K562 (cell line): ENCODE results near the gene GDF15. TPM values are rescaled to one million over a fixed set of nuclear protein-coding genes. Genes with fewer than 3 reads are reported as not detected.

Experiments
- ATF1 ChIP-seq, 2 experiments: fragments of 450-650 bp in 1 of 2; IDR thresholded peaks; 2 replicates each; pipeline ENCODE4 v1.6.1; 2016; ENCODE audit warnings: missing compliant biosample characterization in 1 of 2, missing genetic modification characterization in 1 of 2
- CXXC5 ChIP-seq: fragments of 250-450 bp; sonication (Bioruptor Pico); IDR thresholded peaks from 2 replicates; pipeline ENCODE4 v1.8.0; 2022; ENCODE audit warnings: inconsistent platforms, mild to moderate bottlenecking, moderate library complexity
- E2F3 ChIP-seq: fragments of 250-450 bp; sonication (Bioruptor Pico); IDR thresholded peaks from 2 replicates; pipeline ENCODE4 v1.4.0; 2020; ENCODE audit warnings: mild to moderate bottlenecking
- ELF1 ChIP-seq: fragments of 200-800 bp; sonication (Bioruptor generic); IDR thresholded peaks from 2 replicates; pipeline ENCODE4 v1.6.1; 2016; ENCODE audit warnings: missing genetic modification characterization, missing compliant biosample characterization
- ERF ChIP-seq: fragments of 450-650 bp; formaldehyde crosslinking; IDR thresholded peaks from 2 replicates; pipeline ENCODE4 v1.4.0; 2020; ENCODE audit warnings: mild to moderate bottlenecking, mixed read lengths
- ETV1 ChIP-seq: fragments of 450-650 bp; conservative IDR thresholded peaks from 2 replicates; pipeline ENCODE4 v1.6.1; 2016; ENCODE audit warnings: missing genetic modification characterization, control low read depth, low read depth, missing compliant biosample characterization
- FOXK2 ChIP-seq, 2 experiments: fragments of 450-650 bp; IDR thresholded peaks in 1 of 2; conservative IDR thresholded peaks in 1 of 2; 2 replicates each; pipeline ENCODE4 v1.6.1; 2016; ENCODE audit warnings: low read depth in 2 of 2, mild to moderate bottlenecking in 1 of 2
- GATAD2B ChIP-seq: fragments of 450-650 bp; IDR thresholded peaks from 2 replicates; pipeline ENCODE4 v1.6.1; 2017; ENCODE audit warnings: mild to moderate bottlenecking, borderline replicate concordance
- GMEB1 ChIP-seq: fragments of 250-450 bp; sonication (Bioruptor Pico); IDR thresholded peaks from 2 replicates; pipeline ENCODE4 v1.4.0; 2020; ENCODE audit warnings: mild to moderate bottlenecking
- GTF2E2 ChIP-seq: fragments of 200-800 bp; sonication (Bioruptor generic); IDR thresholded peaks from 2 replicates; pipeline ENCODE4 v1.6.1; 2016; ENCODE audit warnings: missing genetic modification characterization, missing compliant biosample characterization
- GTF2F1 ChIP-seq: IDR thresholded peaks from 2 replicates; pipeline ENCODE4 v1.6.1; 2011; ENCODE audit warnings: low read depth, low read length, improper control_type of control experiment
- HCFC1 ChIP-seq: IDR thresholded peaks from 2 replicates; pipeline ENCODE4 v1.6.1; 2012; ENCODE audit warnings: low read depth, low read length, improper control_type of control experiment
- HNRNPL ChIP-seq: fragments of 200-400 bp; formaldehyde crosslinking; IDR thresholded peaks from 2 replicates; pipeline ENCODE4 v1.6.1; 2017; ENCODE audit warnings: low read depth, mild to moderate bottlenecking, low read length
- KLF1 ChIP-seq: fragments of 450-650 bp; IDR thresholded peaks from 2 replicates; pipeline ENCODE4 v1.6.1; 2016; ENCODE audit warnings: missing genetic modification characterization, missing compliant biosample characterization
- NRF1 ChIP-seq, 2 experiments: fragments of 450-650 bp; IDR thresholded peaks in 1 of 2; conservative IDR thresholded peaks in 1 of 2; 2 replicates each; pipeline ENCODE4 v1.6.1; 2014; ENCODE audit warnings: mild to moderate bottlenecking in 2 of 2
- RCOR1 ChIP-seq, 2 experiments: IDR thresholded peaks; 2 replicates each; pipeline ENCODE4 v1.6.1; 2012; ENCODE audit warnings: low read depth in 2 of 2, low read length in 2 of 2, borderline replicate concordance in 1 of 2, improper control_type of control experiment in 1 of 2
- RFX1 ChIP-seq: fragments of 450-650 bp; IDR thresholded peaks from 2 replicates; pipeline ENCODE4 v1.6.1; 2016; ENCODE audit warnings: mild to moderate bottlenecking, moderate library complexity
- RFX5 ChIP-seq: IDR thresholded peaks from 2 replicates; pipeline ENCODE4 v1.6.1; 2011; ENCODE audit warnings: low read depth, mild to moderate bottlenecking, improper control_type of control experiment, low read length
- TAF1 ChIP-seq: IDR thresholded peaks from 2 replicates; pipeline ENCODE4 v1.6.1; 2011; ENCODE audit warnings: mild to moderate bottlenecking, low read length, moderate library complexity; ENCODE audit not compliant: insufficient read depth, control insufficient read depth, severe bottlenecking; ENCODE audit errors: extremely low read depth
- TBL1XR1 ChIP-seq, 2 experiments: IDR thresholded peaks; 2 replicates each; pipeline ENCODE4 v1.6.1; 2012; ENCODE audit warnings: improper control_type of control experiment in 2 of 2, low read length in 2 of 2, mild to moderate bottlenecking in 1 of 2
- TEAD1 ChIP-seq, 2 experiments: fragments of 450-650 bp in 1 of 2; sonication (generic) in 1 of 2; formaldehyde crosslinking; IDR thresholded peaks; 2 replicates each; pipeline versions ENCODE4 v1.4.0 to v1.8.0; 2020 to 2022; ENCODE audit warnings: mild to moderate bottlenecking in 2 of 2, missing genetic modification reagents in 1 of 2
- ZNF134 ChIP-seq: fragments of 250-450 bp; sonication (Bioruptor Pico); conservative IDR thresholded peaks from 2 replicates; pipeline ENCODE4 v1.4.0; 2020
- ZNF24 ChIP-seq: fragments of 450-650 bp; IDR thresholded peaks from 2 replicates; pipeline ENCODE4 v1.6.1; 2016
- ZNF384 ChIP-seq: IDR thresholded peaks from 2 replicates; pipeline ENCODE4 v1.6.1; 2012; ENCODE audit warnings: low read depth, low read length, improper control_type of control experiment
- polyA plus RNA-seq, 8 experiments: library from polyadenylated mRNA; depleted of rRNA in 4 of 8; stranded (reverse) in 5 of 8; unstranded in 3 of 8; fragments of >200 nt; fragmentation: Nextera tagmentation in 2 of 8; fragmentation: Illumina TruSeq in 1 of 8; extraction: Ambion mirVana in 2 of 8; extraction: Trizol in 1 of 8; gene quantifications; 2 replicates each; pipeline versions ENCODE4 v1.2.1 to v1.2.3, GENCODE V29; 2011 to 2014; ENCODE audit warnings: inconsistent platforms in 1 of 8, missing spikeins in 1 of 8
- total RNA-seq, 7 experiments: library from RNA; depleted of rRNA in 6 of 7; stranded (reverse); fragments of >200 nt in 6 of 7; fragmentation: Illumina TruSeq in 2 of 7; extraction: Trizol in 2 of 7; gene quantifications; 2 replicates each; pipeline versions ENCODE4 v1.2.1 to v1.2.3, GENCODE V29; 2011 to 2021; ENCODE audit warnings: low replicate concordance in 1 of 7
- TF ChIP-seq, protein P1 (sequence below): fragments of 250-450 bp; sonication (Bioruptor Pico); IDR thresholded peaks from 2 replicates; pipeline ENCODE4 v1.5.0; 2021
- TF ChIP-seq, protein P2 (sequence below), 2 experiments: fragments of 200-800 bp in 1 of 2; sonication (Bioruptor generic) in 1 of 2; sonication (generic) in 1 of 2; formaldehyde crosslinking in 1 of 2; IDR thresholded peaks in 1 of 2; conservative IDR thresholded peaks in 1 of 2; 2 replicates each; pipeline versions ENCODE4 v1.5.0 to v1.6.1; 2016 to 2020; ENCODE audit warnings: missing compliant biosample characterization in 1 of 2, missing genetic modification characterization in 1 of 2, missing genetic modification reagents in 1 of 2

Gene GDF15
- total and polyA plus RNA-seq, 9 of the 15 experiments (the other 6 are each of a cell fraction or from before 2014, with no cell fraction given) = 2.3 to 82.4 (median 12.5) TPM

DNA sequence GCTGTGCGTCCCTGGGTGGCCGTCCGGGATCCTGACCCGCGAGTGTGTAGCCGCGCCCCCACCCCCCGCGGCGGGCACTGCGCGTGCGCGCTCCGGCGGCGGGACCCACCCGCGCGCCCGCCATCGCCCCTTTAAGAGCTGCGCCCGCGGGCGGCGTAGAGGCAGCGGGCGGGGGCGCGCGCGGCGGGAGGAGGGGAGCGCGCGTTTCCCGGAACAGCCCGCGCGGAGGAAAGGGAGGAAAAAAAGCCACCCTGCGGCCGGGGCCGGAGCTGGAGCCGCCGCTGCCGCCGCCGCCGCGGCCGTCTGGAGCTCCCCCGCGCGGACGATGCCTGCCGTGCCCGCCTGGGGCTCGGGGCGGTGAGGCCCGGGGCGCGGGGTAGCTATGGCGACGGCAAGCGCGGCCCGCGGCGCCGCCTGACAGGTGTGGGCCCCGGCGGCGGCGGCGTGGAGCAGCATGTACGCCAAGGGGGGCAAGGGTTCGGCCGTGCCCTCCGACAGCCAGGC is 33.3 kb downstream of the GDF15 start, which contains the start of gene SSBP4 (continued):
- TF ChIP-seq ATF1 (CRISPR knock-in tag; IDR thresholded peaks at IDR 0.05) (no peak), ATF1 (tag; IDR thresholded peaks at IDR 0.05) (peak; percentile 35), RCOR1 (IDR thresholded peaks at IDR 0.05; ENCODE audit: borderline replicate concordance in 1 of 2, low read depth in 2 of 2, low read length in 2 of 2) (peak in 1 of 2 experiments; percentile 9; a peak in 2 of 4 replicates), ZNF134 (CRISPR knock-in tag) (no peak), KLF1 (tag) (peak; percentile 35; the same call in 1 of the 2 replicates), FOXK2 (conservative IDR thresholded peaks at IDR 0.05 in 1 of 2, IDR thresholded peaks at IDR 0.05 in 1 of 2; ENCODE audit: low read depth in 2 of 2) (no peak), ZNF384 (peak; percentile 68), ETV1 (tag) (no peak), HCFC1 (peak; percentile 56; the same call in 1 of the 2 replicates), HNRNPL (peak; percentile 66; the same call in 1 of the 2 replicates), NRF1 (conservative IDR thresholded peaks at IDR 0.05 in 1 of 2, IDR thresholded peaks at IDR 0.05 in 1 of 2) (peak in 1 of 2 experiments; percentile 92; a peak in 3 of 4 replicates), GTF2F1 (no peak), TEAD1 (CRISPR knock-in tag; IDR thresholded peaks at IDR 0.05) (peak in 1 of 2 experiments; percentile 66; a peak in 1 of 4 replicates), GTF2E2 (tag) (peak; percentile 23; the same call in 1 of the 2 replicates), RFX1 (no peak), GMEB1 (CRISPR knock-in tag) (peak; percentile 92), TAF1 (peak; percentile 63), TBL1XR1 (IDR thresholded peaks at IDR 0.05; ENCODE audit: low read length in 2 of 2) (peak in 1 of 2 experiments; percentile 49; a peak in 1 of 4 replicates), GATAD2B (peak; percentile 90), E2F3 (0 out of 2 replicates have a peak, but pooled peaks have one; percentile 21), RFX5 (no peak), ELF1 (tag) (peak; percentile 89), CXXC5 (CRISPR knock-in tag) (peak; percentile 98), ERF (CRISPR knock-in tag) (peak; percentile 46; the same call in 1 of the 2 replicates), ZNF24 (peak; percentile 11; the same call in 1 of the 2 replicates)
- TF ChIP-seq, protein P1, sequence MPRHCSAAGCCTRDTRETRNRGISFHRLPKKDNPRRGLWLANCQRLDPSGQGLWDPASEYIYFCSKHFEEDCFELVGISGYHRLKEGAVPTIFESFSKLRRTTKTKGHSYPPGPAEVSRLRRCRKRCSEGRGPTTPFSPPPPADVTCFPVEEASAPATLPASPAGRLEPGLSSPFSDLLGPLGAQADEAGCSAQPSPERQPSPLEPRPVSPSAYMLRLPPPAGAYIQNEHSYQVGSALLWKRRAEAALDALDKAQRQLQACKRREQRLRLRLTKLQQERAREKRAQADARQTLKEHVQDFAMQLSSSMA = no peak
- TF ChIP-seq, protein P2, sequence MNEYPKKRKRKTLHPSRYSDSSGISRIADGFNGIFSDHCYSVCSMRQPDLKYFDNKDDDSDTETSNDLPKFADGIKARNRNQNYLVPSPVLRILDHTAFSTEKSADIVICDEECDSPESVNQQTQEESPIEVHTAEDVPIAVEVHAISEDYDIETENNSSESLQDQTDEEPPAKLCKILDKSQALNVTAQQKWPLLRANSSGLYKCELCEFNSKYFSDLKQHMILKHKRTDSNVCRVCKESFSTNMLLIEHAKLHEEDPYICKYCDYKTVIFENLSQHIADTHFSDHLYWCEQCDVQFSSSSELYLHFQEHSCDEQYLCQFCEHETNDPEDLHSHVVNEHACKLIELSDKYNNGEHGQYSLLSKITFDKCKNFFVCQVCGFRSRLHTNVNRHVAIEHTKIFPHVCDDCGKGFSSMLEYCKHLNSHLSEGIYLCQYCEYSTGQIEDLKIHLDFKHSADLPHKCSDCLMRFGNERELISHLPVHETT (CRISPR knock-in tag; conservative IDR thresholded peaks at IDR 0.05 in 1 of 2, IDR thresholded peaks at IDR 0.05 in 1 of 2) = peak in 1 of 2 experiments; percentile 99; a peak in 2 of 4 replicates
